Calu3 (cell line): ENCODE data around the gene NAALADL2. TPM values are rescaled to one million over a fixed set of nuclear protein-coding genes. Genes with fewer than 3 reads are reported as not detected.

Experiments
- BruUV-seq: library from RNA; stranded (reverse); fragments of 400-500 nt; replicated peaks from 2 replicates; lab custom pipeline; 2021; lab: Mats Ljungman, UMichigan
- CTCF ChIA-PET: fragments of 300-600 bp; sonication (Branson Sonifier 250); formaldehyde crosslinking; loops from one replicate; lab custom pipeline; 2022; ENCODE audit warnings: antibody characterized with exemption; lab: Charles Lee
- DNase-seq: peaks from one replicate; pipeline ENCODE4 v3.0.0; 2022
- H3K27ac Mint-ChIP-seq: one replicate; pipeline ENCODE4 v1.8.0; 2022; ENCODE audit warnings: mixed read lengths; ENCODE audit not compliant: unreplicated experiment
- H3K27me3 Mint-ChIP-seq: one replicate; pipeline ENCODE4 v1.8.0; 2022; ENCODE audit warnings: mixed read lengths; ENCODE audit not compliant: unreplicated experiment
- H3K36me3 Mint-ChIP-seq: one replicate; pipeline ENCODE4 v1.8.0; 2022; ENCODE audit warnings: mild to moderate bottlenecking, moderate library complexity, mixed read lengths; ENCODE audit not compliant: insufficient read depth, unreplicated experiment
- H3K4me1 Mint-ChIP-seq: one replicate; pipeline ENCODE4 v1.8.0; 2022; ENCODE audit warnings: mild to moderate bottlenecking, low read depth, mixed read lengths; ENCODE audit not compliant: unreplicated experiment
- H3K4me3 Mint-ChIP-seq: one replicate; pipeline ENCODE4 v1.8.0; 2022; ENCODE audit warnings: mild to moderate bottlenecking, low read depth, moderate library complexity, mixed read lengths; ENCODE audit not compliant: unreplicated experiment
- H3K9me3 Mint-ChIP-seq: one replicate; pipeline ENCODE4 v1.8.0; 2022; ENCODE audit warnings: low read depth, mixed read lengths; ENCODE audit not compliant: unreplicated experiment
- CTCF ChIP-seq: fragments of 200-600 bp; IDR thresholded peaks from one replicate; pipeline ENCODE4 v1.8.0; 2022; ENCODE audit warnings: antibody characterized with exemption; ENCODE audit not compliant: unreplicated experiment
- intact Hi-C: fragments of 100-400 bp; cut with micrococcal nuclease; formaldehyde crosslinking; loops from one replicate; pipeline ENCODE4 v1.10.0; 2022; ENCODE audit not compliant: unreplicated experiment
- total RNA-seq: library from RNA; stranded (reverse); gene quantifications from 2 replicates; pipeline ENCODE4 v1.2.3, GENCODE V29; 2022

The NAALADL2 gene
- total RNA-seq, 1 experiment from 2014 or later: 36.9 TPM

- intact Hi-C loops: no loop called here
- Mint-ChIP-seq H3K27ac (no peak overlapping the region), H3K9me3 (peaks cover 10% of the 10 kb centered on the region), H3K4me3 (no peak overlapping the region), H3K27me3 (no peaks in the 10 kb centered on the region), H3K36me3 (no peaks in the 10 kb centered on the region), H3K4me1 (no peaks in the 10 kb centered on the region)
- no peak for TF ChIP-seq CTCF
- CTCF ChIA-PET: no interaction called here
- DNase-seq: no peak
- no TSS peak for BruUV-seq
These were observed 24.9 kb downstream of the NAALADL2 start for GRCh38 chr3:174883881-174884675.

DNA sequence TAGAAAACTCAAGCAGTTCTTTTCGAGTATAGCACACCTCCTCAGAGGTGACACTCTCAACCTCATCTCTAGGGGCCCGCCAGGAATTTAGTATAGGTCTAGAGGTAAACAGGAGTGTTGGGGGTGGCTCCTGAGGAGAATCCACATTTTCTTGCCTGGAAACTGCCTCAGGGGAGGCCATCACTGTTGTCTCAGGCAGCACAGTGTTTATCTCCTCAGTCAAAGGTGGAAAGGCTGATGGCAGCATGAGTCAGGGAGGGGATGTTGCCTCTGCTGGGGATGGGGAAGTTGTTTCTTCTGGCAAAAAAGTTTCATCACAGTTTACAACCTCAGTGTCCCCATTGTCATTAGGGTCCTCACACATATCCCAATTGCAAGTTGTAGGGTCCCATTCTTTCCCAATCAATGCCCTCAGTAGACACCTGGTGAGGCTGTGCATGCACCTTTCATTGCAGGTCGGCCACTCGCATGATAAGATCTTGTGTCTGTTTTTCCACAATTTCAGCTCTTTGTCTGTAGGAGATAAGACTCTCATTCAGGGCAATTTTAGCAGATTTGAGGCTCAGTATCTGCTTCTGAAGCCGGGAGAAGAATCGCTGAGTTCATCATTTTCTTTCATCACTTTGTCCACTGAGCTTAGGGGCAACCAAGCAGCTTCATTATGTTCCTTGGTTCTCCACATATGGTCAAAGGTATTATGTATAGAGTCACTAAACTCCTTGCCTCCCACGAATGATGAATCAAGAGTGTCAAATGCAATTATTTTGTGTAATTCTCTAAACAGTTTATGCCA, 25.8 kb downstream of the NAALADL2 start:
- H3K27me3 Mint-ChIP-seq: no peaks in the 10 kb centered on the region
- H3K36me3 Mint-ChIP-seq: no peaks in the 10 kb centered on the region
- intact Hi-C loops: no loop called here
- H3K4me3 Mint-ChIP-seq: no peak overlapping the region
- no peaks in the 10 kb centered on the region for H3K4me1 Mint-ChIP-seq
- CTCF ChIA-PET: interaction anchor here (0.6 kb wide), 1 partner anchor 352 kb away, joined by 3 read pairs; no protein-coding TSS in a partner anchor
- no peak for DNase-seq
- BruUV-seq: no TSS peak
- TF ChIP-seq CTCF: no peak
- no peak overlapping the region for H3K27ac Mint-ChIP-seq
- peaks cover 8% of the 10 kb centered on the region for H3K9me3 Mint-ChIP-seq

DNA sequence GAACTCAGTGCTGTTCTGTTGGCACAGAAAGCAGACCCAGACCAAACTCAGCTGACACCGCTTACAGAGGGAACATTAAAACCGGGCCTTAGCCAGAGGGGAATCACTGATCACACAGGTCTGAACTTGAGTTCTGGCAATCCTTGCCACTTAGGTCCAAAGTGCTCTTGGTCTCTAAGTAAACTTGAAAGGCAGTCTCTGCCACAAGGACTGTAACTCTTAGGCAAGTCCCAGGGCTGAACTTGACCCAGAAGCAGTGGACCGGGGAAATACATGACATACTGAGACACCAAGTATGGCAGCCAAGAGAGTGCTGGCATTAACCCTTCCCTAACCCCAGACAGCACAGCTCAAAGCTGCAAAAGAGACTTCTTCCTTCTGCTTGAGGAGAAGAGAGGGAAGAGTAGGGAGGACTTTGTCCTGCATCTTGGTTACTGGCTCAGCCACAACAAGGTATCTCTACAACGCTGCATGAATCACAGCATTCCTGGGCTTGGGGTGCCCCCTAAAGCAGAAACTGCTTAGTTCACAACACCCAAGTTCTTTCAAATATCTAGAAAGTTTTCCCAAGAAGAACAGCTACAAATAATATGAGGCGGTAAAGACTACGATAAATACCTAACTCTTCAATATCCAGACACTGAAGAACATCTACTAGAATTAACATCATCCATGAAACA, 32.5 kb downstream of the NAALADL2 start:
- Mint-ChIP-seq H3K4me3 (no peak overlapping the region), H3K36me3 (peaks cover 5% of the 10 kb centered on the region), H3K27ac (no peak overlapping the region), H3K9me3 (peaks cover 31% of the 10 kb centered on the region), H3K4me1 (no peaks in the 10 kb centered on the region), H3K27me3 (no peaks in the 10 kb centered on the region)
- CTCF ChIA-PET: no interaction called here
- no peak for DNase-seq
- intact Hi-C loops: no loop called here
- BruUV-seq: no TSS peak
- TF ChIP-seq CTCF: no peak

GRCh38 chr3:174907027-174907426, 47.9 kb downstream of the NAALADL2 start:
- Mint-ChIP-seq H3K27ac (no peak overlapping the region), H3K9me3 (no peaks in the 10 kb centered on the region), H3K27me3 (no peaks in the 10 kb centered on the region), H3K36me3 (no peaks in the 10 kb centered on the region), H3K4me3 (no peak overlapping the region), H3K4me1 (no peaks in the 10 kb centered on the region)
- CTCF ChIA-PET: no interaction called here
- intact Hi-C loops: no loop called here
- no peak for TF ChIP-seq CTCF
- BruUV-seq: no TSS peak
- no peak for DNase-seq
